Stromal cell of bone marrow (primary cell): ENCODE results near the gene RAC2.
A peak's percentile ranks its signal among the peaks of the same experiment; 100 is the strongest.

Experiments used
- DNase-seq: peaks from one replicate; pipeline ENCODE4 v3.0.0-alpha.2; 2012; ENCODE audit warnings: low read depth

The RAC2 gene

GRCh38 chr22:37176464-37177061, 67.5 kb downstream of the RAC2 start:
- peak; percentile 70 for DNase-seq

GRCh38 chr22:37175414-37176281, 68.4 kb downstream of the RAC2 start:
- no peak for DNase-seq
